HG03039 (cell line): ENCODE measurements around the gene RAB5B.
A peak's percentile ranks its signal among the peaks of the same experiment; 100 is the strongest.
"Not testable (repeated sequence)": the region's sequence is repeated elsewhere in the genome, so short reads cannot be mapped to it uniquely, and the experiment has no call there.

Experiments used
- ATAC-seq: cut with Tn5 transposase; IDR thresholded peaks from one replicate; pipeline ENCODE4 v1.9.1; 2021; ENCODE audit warnings: mild to moderate bottlenecking, moderate library complexity; ENCODE audit not compliant: unreplicated experiment

RAB5B gene

DNA sequence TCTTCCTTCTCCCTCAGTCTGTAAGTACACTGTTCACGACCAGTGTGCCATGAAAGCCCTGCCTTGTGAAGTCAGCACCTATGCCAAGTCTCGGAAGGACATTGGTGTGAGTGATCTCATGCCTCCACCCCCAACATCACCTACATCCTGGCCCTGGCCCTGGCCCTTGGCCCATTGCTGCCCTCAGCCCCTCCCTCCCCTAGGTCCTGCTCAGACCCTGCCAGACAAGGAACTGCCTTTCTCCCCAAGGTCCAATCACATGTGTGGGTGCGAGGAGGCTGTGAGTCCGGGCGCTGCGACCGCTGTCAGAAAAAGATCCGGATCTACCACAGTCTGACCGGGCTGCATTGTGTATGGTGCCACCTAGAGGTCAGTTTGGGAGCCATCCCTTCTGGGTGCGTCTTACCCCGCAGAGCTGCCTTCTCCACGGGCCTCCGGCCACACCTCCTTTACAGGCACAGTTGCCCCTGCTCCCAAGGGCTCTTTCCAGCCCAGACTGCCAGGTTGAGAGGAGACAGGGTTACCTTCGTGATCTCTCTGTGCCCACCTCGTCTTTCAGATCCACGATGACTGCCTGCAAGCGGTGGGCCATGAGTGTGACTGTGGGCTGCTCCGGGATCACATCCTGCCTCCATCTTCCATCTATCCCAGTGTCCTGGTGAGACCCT lies 33.7 kb upstream of the RAB5B start:
- peak; percentile 84 for ATAC-seq

- no peak for ATAC-seq
Observed at GRCh38 chr12:55942055-55942454, 31.8 kb upstream of the RAB5B start.

DNA sequence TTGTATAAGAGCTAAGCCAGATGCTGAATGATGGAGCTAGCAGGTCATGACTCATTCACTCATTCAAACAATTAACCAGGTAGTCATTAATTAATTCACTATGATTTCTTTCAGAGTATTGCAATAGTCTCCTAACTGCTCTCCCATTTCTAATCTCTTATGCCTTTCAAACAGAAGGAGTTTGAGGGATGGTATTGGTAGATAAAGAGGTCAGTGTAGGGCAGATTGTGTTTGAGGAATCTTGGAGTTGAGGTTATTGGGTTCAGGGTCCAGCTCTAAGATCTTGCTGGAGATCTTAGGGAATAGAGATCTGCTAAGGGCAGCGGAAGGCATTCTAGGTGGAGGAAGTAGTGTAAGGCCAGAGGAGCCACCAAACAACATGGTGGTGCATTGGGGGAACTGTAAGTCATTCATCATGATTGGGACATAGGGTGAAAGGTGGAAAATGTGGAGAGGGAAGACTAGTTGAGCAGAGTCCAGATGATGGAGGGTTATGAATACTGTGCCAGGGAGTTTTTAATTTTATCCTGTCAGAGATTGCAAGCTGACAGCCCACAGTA lies 31.2 kb upstream of the RAB5B start:
- ATAC-seq, result no peak

- ATAC-seq, result no peak
Observed at GRCh38 chr12:55946553-55946952, 27.3 kb upstream of the RAB5B start.

DNA sequence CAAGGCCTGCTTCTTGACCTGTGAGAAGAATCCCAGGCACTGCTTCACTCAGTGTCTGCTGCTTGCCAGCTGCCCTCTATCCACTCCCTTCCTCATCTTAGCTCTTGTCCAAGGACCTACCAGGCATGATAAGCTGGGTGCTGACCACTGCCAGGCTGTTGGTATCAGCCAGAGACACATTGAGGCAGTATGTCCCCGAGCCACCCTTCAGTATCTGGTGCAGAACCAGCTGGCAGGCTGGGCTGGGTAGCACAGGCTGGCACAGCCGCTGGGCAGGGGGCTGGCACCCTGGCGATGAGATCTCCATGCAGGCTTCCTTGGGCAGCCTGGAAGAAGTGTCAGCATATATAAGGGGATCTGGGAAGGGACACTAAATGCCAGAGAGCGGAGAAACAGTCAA lies 18.5 kb upstream of the RAB5B start:
- ATAC-seq, result no peak

- ATAC-seq, result no peak
Observed at GRCh38 chr12:55955800-55956508, 17.9 kb upstream of the RAB5B start.

DNA sequence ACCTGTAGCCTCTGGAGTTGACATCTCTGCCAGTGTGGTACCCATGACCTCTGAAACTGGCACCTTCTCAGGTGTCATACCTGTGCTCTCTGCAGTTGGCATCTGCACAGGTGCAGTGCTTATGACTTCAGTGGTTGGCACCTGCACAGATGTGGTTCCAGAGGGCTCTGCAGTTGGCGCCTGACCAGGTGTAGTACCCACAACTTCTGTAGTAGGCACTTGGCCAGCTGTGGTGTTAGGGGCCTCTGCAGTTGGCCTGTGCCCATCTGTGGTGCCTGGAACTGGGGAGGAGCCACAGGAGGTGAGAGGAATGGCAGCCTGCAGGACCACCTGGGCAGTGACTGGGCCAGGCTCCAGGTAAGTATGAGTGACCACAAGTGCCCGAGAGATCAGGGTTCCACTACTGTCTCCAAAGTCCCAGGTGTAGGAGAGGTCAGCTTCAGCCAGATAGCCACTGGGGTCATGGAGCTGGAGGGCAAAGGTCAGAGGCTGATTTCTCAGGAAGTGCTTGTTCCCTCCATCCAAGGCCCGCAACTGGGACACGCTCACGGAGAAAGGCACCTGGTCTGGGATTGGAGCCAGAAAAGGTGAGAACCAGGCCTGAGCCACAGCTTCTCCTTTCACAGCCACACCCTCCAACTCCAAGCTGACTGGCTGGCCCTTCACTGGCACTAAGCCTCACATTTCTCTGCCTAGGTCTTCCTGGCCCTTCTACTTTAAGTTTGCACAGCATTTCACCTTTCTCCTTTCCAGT lies 16.6 kb upstream of the RAB5B start:
- no peak for ATAC-seq

GRCh38 chr12:55963760-55964159 lies 10.1 kb upstream of the RAB5B start:
- ATAC-seq, result no peak

DNA sequence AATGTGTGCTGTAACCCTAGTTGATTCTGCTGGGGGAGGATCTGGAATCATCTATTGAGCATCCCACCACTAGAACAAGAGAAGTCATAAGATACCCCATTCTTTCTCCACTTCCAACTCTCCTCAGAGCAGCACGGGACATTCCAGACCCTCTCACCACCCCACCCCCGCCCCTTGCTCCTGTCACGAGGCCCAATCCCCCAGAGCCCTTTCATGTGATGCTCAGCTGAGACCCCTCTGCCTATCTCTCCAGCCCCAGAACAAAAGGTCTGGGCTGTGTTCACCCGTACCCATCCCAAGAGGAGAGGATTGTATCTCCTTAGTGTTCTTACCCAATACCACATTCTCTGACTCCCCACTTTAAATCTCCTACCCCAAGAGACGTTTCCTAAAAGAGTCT lies 8.6 kb upstream of the RAB5B start:
- no peak for ATAC-seq

- no peak for ATAC-seq
Observed at GRCh38 chr12:55965941-55966407, 7.9 kb upstream of the RAB5B start, which contains the start of gene PMEL. Gene PMEL (minus strand): TSS chr12:55966042. CDS start chr12:55966011, 31 bp downstream.

DNA sequence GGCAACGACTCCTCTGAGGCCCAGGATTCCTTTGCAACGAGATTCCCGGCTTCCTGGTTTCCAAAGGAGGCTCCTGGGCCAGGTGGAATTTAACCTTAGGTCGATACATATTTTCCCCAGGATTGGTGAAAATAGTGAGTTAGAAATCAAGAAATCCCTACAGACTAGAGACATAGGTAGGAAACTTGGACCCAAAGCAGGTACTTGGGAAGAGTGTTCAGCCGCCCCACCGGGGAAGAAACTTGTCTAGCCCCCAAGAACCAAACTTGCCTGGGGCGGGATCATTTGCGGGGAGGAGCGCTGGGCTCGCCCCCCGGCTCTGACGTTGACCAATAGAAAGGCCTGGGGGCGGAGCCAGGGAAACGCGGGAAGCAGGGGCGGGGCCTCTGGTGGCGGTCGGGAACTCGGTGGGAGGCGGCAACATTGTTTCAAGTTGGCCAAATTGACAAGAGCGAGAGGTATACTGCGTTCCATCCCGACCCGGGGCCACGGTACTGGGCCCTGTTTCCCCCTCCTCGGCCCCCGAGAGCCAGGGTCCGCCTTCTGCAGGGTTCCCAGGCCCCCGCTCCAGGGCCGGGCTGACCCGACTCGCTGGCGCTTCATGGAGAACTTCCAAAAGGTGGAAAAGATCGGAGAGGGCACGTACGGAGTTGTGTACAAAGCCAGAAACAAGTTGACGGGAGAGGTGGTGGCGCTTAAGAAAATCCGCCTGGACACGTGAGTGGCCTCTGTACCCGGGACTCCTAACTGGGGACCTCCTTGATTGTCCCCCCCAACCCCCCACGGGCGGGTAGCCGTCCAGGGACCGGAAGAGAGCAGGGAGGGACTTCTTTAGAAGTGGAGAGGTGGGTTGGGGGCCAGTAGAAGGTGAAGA lies 7.2 kb upstream of the RAB5B start, which contains the start of gene CDK2:
Gene CDK2, plus strand, starts transcription at position 423 of the 874 bp plus-strand sequence. Its CDS starts 179 bp downstream, at position 602.
- ATAC-seq, result peak; percentile 82

DNA sequence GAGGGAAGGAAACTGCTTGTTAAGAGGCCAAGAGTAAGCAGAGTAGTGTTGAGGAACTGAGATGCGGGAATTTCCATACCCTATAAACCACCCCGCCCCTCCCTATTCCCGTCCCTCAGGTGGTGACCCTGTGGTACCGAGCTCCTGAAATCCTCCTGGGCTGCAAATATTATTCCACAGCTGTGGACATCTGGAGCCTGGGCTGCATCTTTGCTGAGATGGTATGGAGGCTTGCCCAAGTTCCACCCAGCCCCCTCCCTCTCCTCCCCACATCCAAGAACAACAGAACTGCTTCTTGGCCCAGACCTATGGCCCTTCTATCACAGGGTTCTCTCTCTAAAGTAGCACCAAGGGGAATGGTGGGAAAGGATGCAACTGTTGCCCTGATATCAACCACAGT lies 4.5 kb upstream of the RAB5B start:
- no peak for ATAC-seq

GRCh38 chr12:55970775-55971174 lies 3.1 kb upstream of the RAB5B start:
- ATAC-seq, result no peak

GRCh38 chr12:55972042-55972441 lies 1.8 kb upstream of the RAB5B start:
- ATAC-seq, result no peak

DNA sequence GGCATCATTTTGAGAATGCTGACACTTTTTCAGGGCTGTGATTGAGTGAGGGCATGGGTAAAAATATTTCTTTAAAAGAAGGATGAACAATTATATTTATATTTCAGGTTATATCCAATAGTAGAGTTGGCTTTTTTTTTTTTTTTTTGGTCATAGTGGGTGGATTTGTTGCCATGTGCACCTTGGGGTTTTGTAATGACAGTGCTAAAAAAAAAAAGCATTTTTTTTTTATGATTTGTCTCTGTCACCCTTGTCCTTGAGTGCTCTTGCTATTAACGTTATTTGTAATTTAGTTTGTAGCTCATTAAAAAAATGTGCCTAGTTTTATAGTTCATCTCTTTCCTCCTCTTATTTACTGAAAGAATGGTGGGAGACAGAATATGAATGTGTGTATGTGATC lies 1.4 kb upstream of the RAB5B start:
- ATAC-seq, result no peak

GRCh38 chr12:55972911-55973598 lies 823 bp upstream of the RAB5B start:
- no peak for ATAC-seq

DNA sequence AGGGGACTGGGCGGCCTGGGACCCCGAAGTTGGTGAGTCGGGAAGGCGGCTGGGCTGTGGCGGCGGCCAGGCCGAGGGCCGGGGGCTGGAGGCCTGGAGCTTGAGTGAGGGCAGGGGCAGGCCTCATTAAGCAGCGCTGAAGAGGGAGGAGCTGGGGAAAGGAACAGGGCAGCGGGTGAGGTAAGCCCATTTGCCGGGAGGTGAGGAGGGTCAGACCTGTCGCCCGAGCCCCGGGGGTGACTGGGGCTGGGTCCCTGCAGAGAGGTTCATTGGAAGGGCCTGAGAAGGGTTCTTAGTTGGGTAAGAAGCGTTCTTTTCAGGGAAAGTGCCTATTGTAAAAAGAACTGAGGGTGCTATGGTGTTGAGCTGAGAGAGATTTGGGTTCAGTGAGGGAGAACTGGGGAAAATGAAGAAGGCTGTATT lies 441 bp downstream of the RAB5B start:
- no peak for ATAC-seq

DNA sequence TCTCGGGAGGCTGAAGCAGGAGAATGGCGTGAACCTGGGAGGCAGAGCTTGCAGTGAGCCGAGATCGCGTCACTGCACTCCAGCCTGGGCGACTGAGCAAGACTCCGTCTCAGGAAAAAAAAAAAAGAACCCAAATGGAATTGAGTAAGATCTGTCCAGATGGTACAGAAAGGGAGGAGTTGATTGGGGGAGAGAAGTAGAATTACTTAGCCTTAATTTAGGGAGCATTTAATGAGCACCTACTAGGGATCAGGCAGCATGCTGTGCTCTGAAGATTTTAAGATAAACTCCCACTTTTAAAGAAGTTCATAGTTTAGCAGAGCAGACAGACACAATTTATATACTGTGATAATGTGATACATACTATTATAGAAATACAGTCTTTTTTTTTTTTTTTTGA lies 4.5 kb downstream of the RAB5B start:
- ATAC-seq, result no peak

DNA sequence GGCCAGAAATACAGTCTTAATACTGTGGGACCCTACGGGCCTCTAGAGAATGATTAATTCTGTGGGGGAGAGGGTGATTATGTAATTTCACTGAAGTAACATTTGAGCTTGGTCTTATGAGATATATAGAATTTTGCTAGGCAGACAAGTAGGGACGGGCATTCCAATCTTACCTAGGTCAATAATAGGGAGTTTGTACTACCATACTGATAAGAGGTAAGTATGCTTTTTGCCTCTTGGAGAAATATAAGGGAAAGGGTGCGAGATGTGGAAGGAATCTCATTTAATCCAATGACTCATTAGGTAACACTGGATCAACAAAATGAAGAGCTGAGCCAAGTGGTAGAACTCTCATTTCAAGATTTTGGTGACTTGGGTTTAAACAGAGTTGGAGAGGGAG lies 5.2 kb downstream of the RAB5B start:
- no peak for ATAC-seq

DNA sequence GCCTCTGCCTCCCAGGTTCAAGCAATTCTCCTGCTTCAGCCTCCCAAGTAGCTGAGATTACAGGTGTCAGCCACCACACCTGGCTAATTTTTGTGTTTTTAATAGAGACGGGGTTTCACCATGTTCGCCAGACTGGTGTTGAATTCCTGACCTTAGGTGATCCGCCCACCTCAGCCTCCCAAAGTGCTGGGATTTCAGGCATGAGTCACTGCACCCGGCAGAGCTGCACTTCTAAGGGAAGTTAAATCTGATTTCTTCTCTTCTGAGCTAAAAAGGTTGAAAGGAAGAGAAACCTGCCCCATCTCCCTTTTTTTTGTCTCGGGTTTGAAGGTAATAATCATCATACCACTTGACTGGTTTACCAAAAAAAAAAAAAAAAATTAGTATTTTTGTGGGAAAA lies 8.0 kb downstream of the RAB5B start:
- not testable (repeated sequence) for ATAC-seq
